CD4-positive, alpha-beta T cell (primary cell): ENCODE results near the gene METTL9. TPM values are rescaled to one million over a fixed set of nuclear protein-coding genes. Genes with fewer than 3 reads are reported as not detected.

ENCODE experiments used
- ATAC-seq: fragments of 200-7000 bp; cut with Tn5 transposase; one replicate; pipeline ENCODE4 v1.10.0; 2022; ENCODE audit warnings: mild to moderate bottlenecking; ENCODE audit not compliant: poor library complexity
- CTCF ChIA-PET: fragments of 350-600 bp; sonication (Branson Sonifier 250); formaldehyde crosslinking; loops from one replicate; lab custom pipeline; 2021; ENCODE audit warnings: antibody characterized with exemption, inconsistent platforms; lab: Charles Lee
- POLR2A ChIA-PET: fragments of 350-600 bp; sonication (Branson Sonifier 250); formaldehyde crosslinking; loops from one replicate; lab custom pipeline; 2021; ENCODE audit warnings: antibody characterized with exemption, inconsistent platforms; lab: Charles Lee
- DNase-seq, 14 experiments: peaks; one replicate each; pipeline ENCODE4 v3.0.0-alpha.2; 2013 to 2020; ENCODE audit warnings: mixed read lengths in 2 of 14
- H3K27ac ChIP-seq, 2 donors: one replicate each; pipeline versions ENCODE4 v1.5.1 to v1.7.0; 2013; ENCODE audit warnings: low read length in 2 of 2, low read depth in 1 of 2, mild to moderate bottlenecking in 1 of 2
- H3K27me3 ChIP-seq, 2 experiments: 1 replicate in 1 of 2; 2 replicates in 1 of 2; pipeline versions ENCODE4 v1.6.1 to v1.7.0; 2013; ENCODE audit warnings: low read length in 2 of 2, control low read depth in 1 of 2, mild to moderate bottlenecking in 1 of 2, moderate library complexity in 1 of 2; ENCODE audit not compliant: insufficient read depth in 2 of 2, control insufficient read depth in 1 of 2
- H3K36me3 ChIP-seq: one replicate; pipeline ENCODE4 v1.6.1; 2013; ENCODE audit warnings: low read length, control low read depth; ENCODE audit not compliant: insufficient read depth
- H3K4me1 ChIP-seq: one replicate; pipeline ENCODE4 v1.6.1; 2013; ENCODE audit warnings: low read length, control low read depth; ENCODE audit not compliant: insufficient read depth
- H3K4me3 ChIP-seq: one replicate; pipeline ENCODE4 v1.5.1; 2013; ENCODE audit warnings: mild to moderate bottlenecking, low read length, moderate library complexity
- H3K9me3 ChIP-seq, 2 experiments: 1 replicate in 1 of 2; 2 replicates in 1 of 2; pipeline versions ENCODE4 v1.6.1 to v1.7.0; 2013; ENCODE audit warnings: low read length in 2 of 2, mild to moderate bottlenecking in 2 of 2, control low read depth in 1 of 2, moderate library complexity in 1 of 2; ENCODE audit not compliant: control insufficient read depth in 1 of 2, insufficient read depth in 1 of 2
- H3K27ac Mint-ChIP-seq: one replicate; pipeline ENCODE4 v1.8.0; 2020; ENCODE audit warnings: mixed read lengths
- H3K27me3 Mint-ChIP-seq: one replicate; pipeline ENCODE4 v1.8.0; 2021; ENCODE audit warnings: mixed read lengths
- H3K36me3 Mint-ChIP-seq: one replicate; pipeline ENCODE4 v1.8.0; 2021; ENCODE audit warnings: low read depth, mixed read lengths
- H3K4me1 Mint-ChIP-seq: one replicate; pipeline ENCODE4 v1.8.0; 2021; ENCODE audit warnings: low read depth, mixed read lengths
- H3K4me3 Mint-ChIP-seq: one replicate; pipeline ENCODE4 v1.8.0; 2020; ENCODE audit warnings: mild to moderate bottlenecking, mixed read lengths
- H3K9me3 Mint-ChIP-seq: one replicate; pipeline ENCODE4 v1.8.0; 2020; ENCODE audit warnings: mixed read lengths
- CTCF ChIP-seq: fragments of 200-600 bp; IDR thresholded peaks from one replicate; pipeline ENCODE4 v1.8.0; 2022; ENCODE audit warnings: antibody characterized with exemption, mild to moderate bottlenecking
- intact Hi-C, 2 experiments: fragments of 100-400 bp; cut with DNase I in 1 of 2; cut with micrococcal nuclease in 1 of 2; formaldehyde crosslinking; loops; one replicate each; pipeline versions ENCODE4 v1.15.1 to v1.9.0; 2023 to 2025; cut with DNase I, micrococcal nuclease
- total RNA-seq, 174 experiments: library from RNA in 2 of 174; stranded (reverse) in 2 of 174; gene quantifications; one replicate each; pipeline ENCODE4 v1.2.3 and lab custom pipeline; 2021 to 2026

Gene METTL9
- total RNA-seq, 2 experiments from 2014 or later: 78.4 to 86.7 TPM

GRCh38 chr16:21611556-21612384 is 12.4 kb downstream of the METTL9 start:
- peaks cover 88% of the 10 kb centered on the region for H3K4me1 Mint-ChIP-seq
- ATAC-seq (peak; percentile 61), DNase-seq (peak in 1 of 14 experiments; percentile 32)
- H3K4me3 ChIP-seq: no peak overlapping the region
- peaks cover 8% of the 10 kb centered on the region for H3K36me3 ChIP-seq
- intact Hi-C loops: no loop called here
- peak overlapping the region; percentile 5 for H3K4me3 Mint-ChIP-seq
- H3K27ac Mint-ChIP-seq: peak overlapping the region; percentile 42
- POLR2A ChIA-PET: interaction anchor here (1.1 kb wide), 1 partner anchor 10 kb away, joined by 3 read pairs; no protein-coding TSS in a partner anchor
- peaks cover 35% of the 10 kb centered on the region for H3K36me3 Mint-ChIP-seq
- no peak for TF ChIP-seq CTCF
- no peaks in the 10 kb centered on the region for H3K9me3 Mint-ChIP-seq
- H3K27me3 ChIP-seq: no peaks in the 10 kb centered on the region
- H3K27ac ChIP-seq: no peak overlapping the region
- H3K27me3 Mint-ChIP-seq: no peaks in the 10 kb centered on the region
- H3K9me3 ChIP-seq: no peaks in the 10 kb centered on the region
- CTCF ChIA-PET: interaction anchor here (0.6 kb wide), 1 partner anchor 100 kb away, joined by 3 read pairs; no protein-coding TSS in a partner anchor
- peaks cover 54% of the 10 kb centered on the region for H3K4me1 ChIP-seq

GRCh38 chr16:21613361-21613760 is 14.0 kb downstream of the METTL9 start:
- no peak for DNase-seq
- ATAC-seq: no peak
- Histone ChIP-seq H3K36me3 (peaks cover 8% of the 10 kb centered on the region), H3K4me1 (peaks cover 41% of the 10 kb centered on the region), H3K4me3 (no peak overlapping the region), H3K9me3 (no peaks in the 10 kb centered on the region), H3K27me3 (no peaks in the 10 kb centered on the region), H3K27ac (no peak overlapping the region)
- intact Hi-C loops: no loop called here
- no peak overlapping the region for H3K27ac Mint-ChIP-seq
- no peaks in the 10 kb centered on the region for H3K9me3 Mint-ChIP-seq
- CTCF ChIA-PET: interaction anchor here (0.7 kb wide), 1 partner anchor 53 kb away, joined by 3 read pairs; no protein-coding TSS in a partner anchor
- no peak overlapping the region for H3K4me3 Mint-ChIP-seq
- H3K36me3 Mint-ChIP-seq: peaks cover 48% of the 10 kb centered on the region
- H3K27me3 Mint-ChIP-seq: no peaks in the 10 kb centered on the region
- POLR2A ChIA-PET: interaction anchor here (1.0 kb wide), 1 partner anchor 32 kb away, joined by 3 read pairs; no protein-coding TSS in a partner anchor
- peaks cover 77% of the 10 kb centered on the region for H3K4me1 Mint-ChIP-seq
- TF ChIP-seq CTCF: no peak

GRCh38 chr16:21613781-21614180 is 14.4 kb downstream of the METTL9 start:
- Histone ChIP-seq H3K27me3 (no peaks in the 10 kb centered on the region), H3K27ac (no peak overlapping the region), H3K4me3 (no peak overlapping the region), H3K4me1 (peaks cover 37% of the 10 kb centered on the region), H3K9me3 (no peaks in the 10 kb centered on the region), H3K36me3 (peaks cover 8% of the 10 kb centered on the region)
- Mint-ChIP-seq H3K36me3 (peaks cover 52% of the 10 kb centered on the region), H3K9me3 (no peaks in the 10 kb centered on the region), H3K4me1 (peaks cover 73% of the 10 kb centered on the region), H3K4me3 (no peak overlapping the region), H3K27me3 (no peaks in the 10 kb centered on the region), H3K27ac (no peak overlapping the region)
- no peak for DNase-seq
- ChIA-PET CTCF (no interaction called here), POLR2A (interaction anchor here (1.0 kb wide), 1 partner anchor 31 kb away, joined by 3 read pairs; no protein-coding TSS in a partner anchor)
- intact Hi-C loops: loop anchor here in 1 of 2 experiments (2.0 kb wide), 1 partner anchor 29 kb away; no protein-coding TSS in a partner anchor
- TF ChIP-seq CTCF: no peak
- no peak for ATAC-seq
